HepG2 (cell line): ENCODE measurements around the gene ARHGAP26. TPM values are rescaled to one million over a fixed set of nuclear protein-coding genes. Genes with fewer than 3 reads are reported as not detected.

Experiments used
- ATAC-seq: fragments of 200-7000 bp; cut with Tn5 transposase; 3 replicates; pipeline ENCODE4 v1.9.1; 2020; ENCODE audit warnings: mild to moderate bottlenecking, moderate library complexity
- BruUV-seq: library from RNA; stranded (reverse); fragments of 400-500 nt; replicated peaks from 2 replicates; lab custom pipeline; 2021; lab: Mats Ljungman, UMichigan
- CTCF ChIA-PET: fragments of 300-600 bp; formaldehyde crosslinking; extraction: SDS; loops from one replicate; lab custom pipeline; 2021; ENCODE audit warnings: low total read pairs, inconsistent platforms, low intra/inter-chr PET ratio; lab: Yijun Ruan, JAX
- POLR2A ChIA-PET: fragments of 350-600 bp; sonication (Branson Sonifier 250); formaldehyde crosslinking; loops from one replicate; lab custom pipeline; 2020; ENCODE audit warnings: antibody characterized with exemption, inconsistent platforms; lab: Yijun Ruan, JAX
- DNase-seq: peaks from one replicate; pipeline ENCODE4 v3.0.0-alpha.2; 2015; ENCODE audit warnings: low spot score
- FAIRE-seq: peaks from 3 replicates; lab custom pipeline; 2011; peaks lifted over from hg19 to GRCh38; lab: Jason Lieb, UNC
- H2AFZ ChIP-seq: one replicate; pipeline ENCODE4 v1.6.1; 2011; ENCODE audit warnings: low read length, inconsistent platforms
- H3K27ac ChIP-seq: fragments of 300-600 bp; 3 replicates; pipeline ENCODE4 v1.8.0; 2011; ENCODE audit warnings: mixed run types, mild to moderate bottlenecking, mixed read lengths, low read length, inconsistent platforms; ENCODE audit not compliant: insufficient read depth; ENCODE audit errors: extremely low read length
- H3K27me3 ChIP-seq, 2 experiments: fragments of 200-600 bp in 1 of 2; 2 replicates in 1 of 2; 3 replicates in 1 of 2; pipeline versions ENCODE4 v1.6.0 to v1.8.0; 2011; ENCODE audit warnings: low read length in 2 of 2, mild to moderate bottlenecking in 2 of 2, moderate library complexity in 2 of 2, inconsistent platforms in 1 of 2; ENCODE audit not compliant: insufficient read depth in 2 of 2, control insufficient read depth in 1 of 2
- H3K36me3 ChIP-seq, 2 experiments: fragments of 200-600 bp in 1 of 2; replicated peaks in 1 of 2; 2 replicates in 1 of 2; 3 replicates in 1 of 2; pipeline versions ENCODE4 v1.5.1 to v1.8.0; 2011; ENCODE audit warnings: low read length in 2 of 2, inconsistent platforms in 1 of 2; ENCODE audit not compliant: insufficient read depth in 2 of 2, control insufficient read depth in 1 of 2
- H3K4me1 ChIP-seq: 2 replicates; pipeline ENCODE4 v1.5.1; 2012; ENCODE audit warnings: low read length, inconsistent platforms; ENCODE audit not compliant: insufficient read depth
- H3K4me2 ChIP-seq: 2 replicates; pipeline ENCODE4 v1.6.0; 2011; ENCODE audit warnings: low read depth, low read length, inconsistent platforms
- H3K4me3 ChIP-seq, 3 experiments: fragments of 200-600 bp in 1 of 3; sonication (generic), shearing (Covaris generic) in 1 of 3; replicated peaks in 1 of 3; 2 replicates each; pipeline ENCODE4 v1.5.1; 2011 to 2016; ENCODE audit warnings: low read length in 3 of 3, inconsistent platforms in 2 of 3, low read depth in 2 of 3, mild to moderate bottlenecking in 2 of 3, control low read depth in 1 of 3, mixed read lengths in 1 of 3; ENCODE audit not compliant: insufficient read depth in 1 of 3
- H3K79me2 ChIP-seq: one replicate; pipeline ENCODE4 v1.6.1; 2011; ENCODE audit warnings: low read length, inconsistent platforms; ENCODE audit not compliant: insufficient read depth
- H3K9ac ChIP-seq: 2 replicates; pipeline ENCODE4 v1.6.0; 2011; ENCODE audit warnings: mild to moderate bottlenecking, low read depth, low read length, inconsistent platforms; ENCODE audit not compliant: insufficient read depth
- H3K9me3 ChIP-seq: 2 replicates; pipeline ENCODE4 v1.5.1; 2012; ENCODE audit warnings: mild to moderate bottlenecking, low read length
- H4K20me1 ChIP-seq: 2 replicates; pipeline ENCODE4 v1.6.0; 2011; ENCODE audit warnings: inconsistent platforms, mild to moderate bottlenecking, low read length, moderate library complexity; ENCODE audit not compliant: insufficient read depth
- BHLHE40 ChIP-seq: IDR thresholded peaks from 2 replicates; pipeline ENCODE4 v1.6.1; 2011; ENCODE audit warnings: low read length, improper control_type of control experiment
- ELF4 ChIP-seq: sonication (generic); formaldehyde crosslinking; IDR thresholded peaks from 2 replicates; pipeline ENCODE4 v1.5.0; 2020; ENCODE audit warnings: missing genetic modification reagents, mild to moderate bottlenecking, moderate library complexity, borderline replicate concordance
- HNRNPH1 ChIP-seq: fragments of 200-400 bp; formaldehyde crosslinking; optimal IDR thresholded peaks from 2 replicates; pipeline ENCODE3; 2017; ENCODE audit warnings: mild to moderate bottlenecking, low read depth, low read length
- HOXA3 ChIP-seq: sonication (generic); formaldehyde crosslinking; IDR thresholded peaks from 2 replicates; pipeline ENCODE4 v1.5.0; 2020; ENCODE audit warnings: missing genetic modification reagents
- NRL ChIP-seq: sonication (generic); formaldehyde crosslinking; IDR thresholded peaks from 2 replicates; pipeline ENCODE4 v1.5.0; 2020; ENCODE audit warnings: missing genetic modification reagents, mild to moderate bottlenecking, moderate library complexity, borderline replicate concordance
- RARA ChIP-seq: IDR thresholded peaks from 2 replicates; pipeline ENCODE4 v1.6.1; 2016; ENCODE audit warnings: missing genetic modification reagents, missing compliant biosample characterization
- SYNCRIP ChIP-seq: fragments of 200-400 bp; formaldehyde crosslinking; IDR thresholded peaks from 2 replicates; pipeline ENCODE4 v1.6.1; 2018; ENCODE audit warnings: mild to moderate bottlenecking, low read depth, low read length; ENCODE audit not compliant: insufficient read depth
- ZFX ChIP-seq: sonication (generic); formaldehyde crosslinking; IDR thresholded peaks from 2 replicates; pipeline ENCODE4 v1.4.0; 2020; ENCODE audit warnings: mild to moderate bottlenecking, low read depth, missing genetic modification reagents, moderate library complexity
- ZNF33B ChIP-seq: sonication (generic); formaldehyde crosslinking; IDR thresholded peaks from 2 replicates; pipeline ENCODE4 v1.5.1; 2020; ENCODE audit warnings: mild to moderate bottlenecking, missing genetic modification reagents
- ZNF761 ChIP-seq: sonication (generic); formaldehyde crosslinking; conservative IDR thresholded peaks from 2 replicates; pipeline ENCODE4 v1.4.0; 2020; ENCODE audit warnings: mild to moderate bottlenecking, missing genetic modification reagents
- WGBS: methylation state at CpG from one replicate; pipeline ENCODE4 v1.1.6; 2017; ENCODE audit warnings: low lambda C conversion rate; 5-methylcytosine and 5-hydroxymethylcytosine counted together
- in situ Hi-C: cut with HindIII; loops from 2 replicates; pipeline ENCODE4 v1.10.0; 2017; ENCODE audit warnings: low pct_unique_long_range_greater_than_20kb; ENCODE audit not compliant: extremely low pct_ligation_motif_present
- intact Hi-C: fragments of 100-400 bp; cut with micrococcal nuclease; formaldehyde crosslinking; loops from one replicate; pipeline ENCODE4 v1.10.0; 2022; ENCODE audit not compliant: unreplicated experiment
- polyA plus RNA-seq, 8 experiments: library from polyadenylated mRNA; depleted of rRNA in 3 of 8; stranded (reverse) in 7 of 8; unstranded in 1 of 8; fragments of >200 nt; fragmentation: Illumina TruSeq in 4 of 8; extraction: Trizol in 4 of 8; gene quantifications; 2 replicates each; pipeline versions ENCODE4 v1.2.1 to v1.2.3, GENCODE V29; 2011 to 2016; ENCODE audit warnings: low read depth in 4 of 8, missing spikeins in 1 of 8, mixed read lengths in 1 of 8; ENCODE audit not compliant: insufficient read depth in 1 of 8
- total RNA-seq, 5 experiments: library from RNA; depleted of rRNA; stranded (reverse); fragments of >200 nt; fragmentation: Illumina TruSeq; extraction: Trizol; gene quantifications; 2 replicates each; pipeline ENCODE4 v1.2.3, GENCODE V29; 2016; ENCODE audit warnings: low read depth in 1 of 5

ARHGAP26 gene
- total and polyA plus RNA-seq, 2 of the 13 experiments (the other 11 are each of a cell fraction or from before 2014, with no cell fraction given), result 9.6 to 18.2 TPM

- no peak for TF ChIP-seq ZNF761 (CRISPR knock-in tag)
- TF ChIP-seq SYNCRIP, result no peak
- no peak for TF ChIP-seq ELF4 (CRISPR knock-in tag)
- TF ChIP-seq NRL (CRISPR knock-in tag), result no peak
- DNase-seq (no peak), FAIRE-seq (no peak), ATAC-seq (no peak)
- H3K4me1 ChIP-seq, result peaks cover 2% of the 10 kb centered on the region
- no peak overlapping the region for H3K4me3 ChIP-seq
- no peaks in the 10 kb centered on the region for H3K9me3 ChIP-seq
- ChIA-PET POLR2A (no interaction called here), CTCF (no interaction called here)
- no TSS peak for BruUV-seq
- intact Hi-C loops, result no loop called here
- no peak overlapping the region for H3K27ac ChIP-seq
- H3K4me2 ChIP-seq, result no peak overlapping the region
- H3K9ac ChIP-seq, result no peak overlapping the region
- WGBS, result 96% methylated on average over 6 of the region's 6 CpGs
- in situ Hi-C loops, result no loop called here
- peaks cover 0 to 10% of the 10 kb centered on the region in 2 experiments; a peak in 2 of 5 replicates for H3K36me3 ChIP-seq
- H3K79me2 ChIP-seq, result no peaks in the 10 kb centered on the region
- no peaks in the 10 kb centered on the region for H3K27me3 ChIP-seq
- no peak overlapping the region for H2AFZ ChIP-seq
- no peaks in the 10 kb centered on the region for H4K20me1 ChIP-seq
Observed at GRCh38 chr5:143141652-143142051, 371.5 kb downstream of the ARHGAP26 start.

- TF ChIP-seq ZNF33B (CRISPR knock-in tag), result no peak
- TF ChIP-seq ZFX (CRISPR knock-in tag), result no peak
- no peak for TF ChIP-seq RARA (CRISPR knock-in tag)
- TF ChIP-seq HOXA3 (CRISPR knock-in tag), result no peak
- no peak for TF ChIP-seq HNRNPH1
- TF ChIP-seq BHLHE40, result no peak
- no TSS peak for BruUV-seq
Observed at GRCh38 chr5:143142596-143143435, 372.6 kb downstream of the ARHGAP26 start.

More at GRCh38 chr5:143142596-143143435, 372.6 kb downstream of the ARHGAP26 start:
- peaks cover 2 to 21% of the 10 kb centered on the region in 2 experiments; a peak in 4 of 5 replicates for H3K36me3 ChIP-seq
- 96% methylated on average over 7 of the region's 8 CpGs for WGBS
- intact Hi-C loops (no loop called here), in situ Hi-C loops (no loop called here)
- H3K4me3 ChIP-seq, result no peak overlapping the region
- H3K4me1 ChIP-seq, result no peaks in the 10 kb centered on the region
- no peak for ATAC-seq
- no peak overlapping the region for H2AFZ ChIP-seq
- H3K9ac ChIP-seq, result no peak overlapping the region
- no peaks in the 10 kb centered on the region for H3K79me2 ChIP-seq
- no peaks in the 10 kb centered on the region for H4K20me1 ChIP-seq
- H3K4me2 ChIP-seq, result no peak overlapping the region
- no peak for DNase-seq
- no peak for FAIRE-seq
- CTCF ChIA-PET, result no interaction called here
- no peaks in the 10 kb centered on the region for H3K9me3 ChIP-seq
- POLR2A ChIA-PET, result interaction anchor here (0.6 kb wide), 1 partner anchor 61 kb away, joined by 3 read pairs; no protein-coding TSS in a partner anchor
- no peaks in the 10 kb centered on the region for H3K27me3 ChIP-seq
- no peak overlapping the region for H3K27ac ChIP-seq
